K562 (cell line): Measurements from ENCODE around the gene WDR86. TPM values are rescaled to one million over a fixed set of nuclear protein-coding genes. Genes with fewer than 3 reads are reported as not detected.

Source experiments
- ATAC-seq: fragments of 200-7000 bp; cut with Tn5 transposase; 3 replicates; pipeline ENCODE4 v1.9.1; 2020; ENCODE audit warnings: moderate library complexity
- BruUV-seq: library from RNA; stranded (reverse); fragments of 400-500 nt; replicated peaks from 2 replicates; lab custom pipeline; 2021; lab: Mats Ljungman, UMichigan
- CTCF ChIA-PET: fragments of 300-600 bp; formaldehyde crosslinking; extraction: SDS; loops from one replicate; lab custom pipeline; 2021; ENCODE audit warnings: low intra/inter-chr PET ratio; lab: Yijun Ruan, JAX
- POLR2A ChIA-PET: fragments of 300-600, 350-650 bp; sonication (Branson Sonifier 250); formaldehyde crosslinking; extraction: SDS; loops from one replicate; lab custom pipeline; 2021; ENCODE audit warnings: antibody characterized with exemption, inconsistent platforms; lab: Yijun Ruan, JAX
- DNase-seq, 4 experiments: peaks; one replicate each; pipeline versions ENCODE4 v3.0.0 to v3.0.0-alpha.2; 2011 to 2018; ENCODE audit warnings: low spot score in 3 of 4, mixed read lengths in 3 of 4; ENCODE audit errors: extremely low read depth in 1 of 4
- FAIRE-seq: peaks from 2 replicates; lab custom pipeline; 2011; peaks lifted over from hg19 to GRCh38; lab: Jason Lieb, UNC
- H2AFZ ChIP-seq: 2 replicates; pipeline ENCODE4 v1.6.0; 2011; ENCODE audit warnings: low read depth, low read length, control low read depth, inconsistent platforms
- H3K27ac ChIP-seq: fragments of 200-600 bp; 3 replicates; pipeline ENCODE4 v1.8.0; 2011; ENCODE audit warnings: low read depth, mild to moderate bottlenecking, control low read depth, inconsistent platforms, low read length, moderate library complexity, mixed read lengths; ENCODE audit errors: extremely low read depth
- H3K27me3 ChIP-seq, 2 experiments: fragments of 300-600 bp in 1 of 2; 2 replicates in 1 of 2; 3 replicates in 1 of 2; pipeline versions ENCODE4 v1.6.0 to v1.8.0; 2011; ENCODE audit warnings: inconsistent platforms in 2 of 2, low read length in 2 of 2, mild to moderate bottlenecking in 1 of 2, mixed read lengths in 1 of 2, moderate library complexity in 1 of 2; ENCODE audit not compliant: control insufficient read depth in 2 of 2, insufficient read depth in 2 of 2
- H3K36me3 ChIP-seq: fragments of 300-600 bp; 3 replicates; pipeline ENCODE4 v1.8.0; 2011; ENCODE audit warnings: mild to moderate bottlenecking, low read length, inconsistent platforms; ENCODE audit not compliant: control insufficient read depth, insufficient read depth
- H3K4me1 ChIP-seq, 2 experiments: fragments of 200-600 bp in 1 of 2; replicated peaks in 1 of 2; 2 replicates in 1 of 2; 3 replicates in 1 of 2; pipeline versions ENCODE4 v1.5.1 to v1.8.0; 2011; ENCODE audit warnings: inconsistent platforms in 2 of 2, low read length in 2 of 2, mild to moderate bottlenecking in 1 of 2, mixed read lengths in 1 of 2, moderate library complexity in 1 of 2; ENCODE audit not compliant: control insufficient read depth in 2 of 2, insufficient read depth in 2 of 2
- H3K4me2 ChIP-seq: 2 replicates; pipeline ENCODE4 v1.6.1; 2011; ENCODE audit warnings: low read length, control low read depth, inconsistent platforms, mixed read lengths; ENCODE audit not compliant: insufficient read depth
- H3K4me3 ChIP-seq: fragments of 200-600 bp; sonication (generic), shearing (Covaris generic); 2 replicates; pipeline ENCODE4 v1.5.1; 2016; ENCODE audit warnings: control low read depth, inconsistent platforms
- H3K79me2 ChIP-seq: fragments of 200-600 bp; 3 replicates; pipeline ENCODE4 v1.8.0; 2011; ENCODE audit warnings: low read length, inconsistent platforms; ENCODE audit not compliant: control insufficient read depth, insufficient read depth
- H3K9ac ChIP-seq, 2 experiments: 2 replicates each; pipeline versions ENCODE4 v1.6.0 to v1.6.1; 2011; ENCODE audit warnings: low read depth in 2 of 2, low read length in 2 of 2, control low read depth in 1 of 2, inconsistent platforms in 1 of 2, mild to moderate bottlenecking in 1 of 2, mixed read lengths in 1 of 2; ENCODE audit not compliant: insufficient read depth in 1 of 2
- H3K9me1 ChIP-seq: one replicate; pipeline ENCODE4 v1.6.0; 2011; ENCODE audit warnings: inconsistent platforms, mild to moderate bottlenecking, low read length, moderate library complexity; ENCODE audit not compliant: control insufficient read depth, insufficient read depth
- H3K9me3 ChIP-seq: replicated peaks from 2 replicates; pipeline ENCODE4 v1.5.1; 2011; ENCODE audit warnings: low read depth, low read length, inconsistent platforms; ENCODE audit not compliant: control insufficient read depth, insufficient read depth
- H4K20me1 ChIP-seq: replicated peaks from 2 replicates; pipeline ENCODE4 v1.6.1; 2011; ENCODE audit warnings: low read length, inconsistent platforms, mixed read lengths; ENCODE audit not compliant: control insufficient read depth, insufficient read depth
- CHCHD3 ChIP-seq: fragments of 250-450 bp; sonication (Bioruptor Pico); IDR thresholded peaks from 2 replicates; pipeline ENCODE4 v2.1.2; 2022; ENCODE audit warnings: mild to moderate bottlenecking
- HDAC1 ChIP-seq, 2 experiments: fragments of 450-650 bp; IDR thresholded peaks; 2 replicates each; pipeline ENCODE4 v1.6.1; 2016 to 2017; ENCODE audit warnings: inconsistent platforms in 1 of 2, mild to moderate bottlenecking in 1 of 2, moderate library complexity in 1 of 2
- PHF21A ChIP-seq: fragments of 450-650 bp; IDR thresholded peaks from 2 replicates; pipeline ENCODE4 v1.6.1; 2017; ENCODE audit warnings: low read depth, borderline replicate concordance
- SAFB ChIP-seq: fragments of 200-400 bp; formaldehyde crosslinking; IDR thresholded peaks from 2 replicates; pipeline ENCODE4 v1.6.1; 2017; ENCODE audit warnings: low read depth, low read length, borderline replicate concordance
- STAT5B ChIP-seq: fragments of 250-450 bp; sonication (Bioruptor Pico); IDR thresholded peaks from 2 replicates; pipeline ENCODE4 v1.8.0; 2021; ENCODE audit warnings: mild to moderate bottlenecking, inconsistent platforms
- THRAP3 ChIP-seq: fragments of 450-650 bp; IDR thresholded peaks from 2 replicates; pipeline ENCODE4 v1.6.1; 2016; ENCODE audit warnings: mild to moderate bottlenecking, inconsistent platforms, borderline replicate concordance
- WGBS: fragments of 100-300 bp; shearing (Covaris generic); methylation state at CpG from one replicate; pipeline ENCODE4 v1.1.6; 2016; ENCODE audit warnings: low coverage, mixed read lengths; ENCODE audit not compliant: insufficient coverage; ENCODE audit errors: missing lambda C conversion rate; 5-methylcytosine and 5-hydroxymethylcytosine counted together
- in situ Hi-C: fragments of 300-500 bp; cut with MboI; formaldehyde crosslinking; loops from 4 replicates; pipeline ENCODE4 v1.15.0; 2018; ENCODE audit warnings: inconsistent platforms, mixed read lengths
- intact Hi-C: fragments of 100-400 bp; cut with micrococcal nuclease; formaldehyde crosslinking; loops from 2 replicates; pipeline ENCODE4 v1.14.2; 2022
- polyA plus RNA-seq, 8 experiments: library from polyadenylated mRNA; depleted of rRNA in 4 of 8; stranded (reverse) in 5 of 8; unstranded in 3 of 8; fragments of >200 nt; fragmentation: Nextera tagmentation in 2 of 8; fragmentation: Illumina TruSeq in 1 of 8; extraction: Ambion mirVana in 2 of 8; extraction: Trizol in 1 of 8; gene quantifications; 2 replicates each; pipeline versions ENCODE4 v1.2.1 to v1.2.3, GENCODE V29; 2011 to 2014; ENCODE audit warnings: inconsistent platforms in 1 of 8, missing spikeins in 1 of 8
- total RNA-seq, 7 experiments: library from RNA; depleted of rRNA in 6 of 7; stranded (reverse); fragments of >200 nt in 6 of 7; fragmentation: Illumina TruSeq in 2 of 7; extraction: Trizol in 2 of 7; gene quantifications; 2 replicates each; pipeline versions ENCODE4 v1.2.1 to v1.2.3, GENCODE V29; 2011 to 2021; ENCODE audit warnings: low replicate concordance in 1 of 7
- TF ChIP-seq, protein P1 (sequence below), 2 experiments: IDR thresholded peaks; 2 replicates each; pipeline ENCODE4 v1.6.1; 2012; ENCODE audit warnings: improper control_type of control experiment in 2 of 2, low read depth in 2 of 2, low read length in 2 of 2, borderline replicate concordance in 1 of 2

Gene WDR86
- total and polyA plus RNA-seq, 9 of the 15 experiments (the other 6 are each of a cell fraction or from before 2014, with no cell fraction given) = 0.24 TPM; not detected in 8

DNA sequence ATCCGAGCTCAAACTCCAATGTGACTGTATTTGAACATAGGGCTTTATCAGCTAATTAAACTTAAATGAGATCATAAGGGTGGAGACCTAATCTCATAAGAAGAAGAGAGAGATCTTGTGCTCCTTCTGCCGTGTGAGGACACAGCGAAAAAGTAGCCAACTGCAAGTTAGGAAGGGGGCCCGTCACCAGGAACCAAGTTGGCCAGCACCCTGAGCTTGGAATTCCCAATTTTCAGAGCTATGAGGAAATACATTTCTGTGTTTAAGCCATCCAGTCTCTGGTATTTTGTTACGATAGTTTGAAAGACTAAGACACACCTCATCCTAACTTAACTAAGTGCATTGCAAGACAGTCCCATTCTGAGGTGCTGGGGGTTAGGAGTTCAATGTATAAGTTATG lies 14.1 kb upstream of the WDR86 start:
- CTCF ChIA-PET = no interaction called here
- Histone ChIP-seq H3K4me2 (no peak overlapping the region), H3K9me3 (peaks cover 18% of the 10 kb centered on the region), H3K27ac (no peak overlapping the region), H2AFZ (no peak overlapping the region), H3K4me1 (peaks cover 0 to 11% of the 10 kb centered on the region in 2 experiments; a peak in 3 of 5 replicates), H3K79me2 (no peaks in the 10 kb centered on the region), H3K36me3 (no peaks in the 10 kb centered on the region), H3K27me3 (peaks cover 4 to 26% of the 10 kb centered on the region in 2 experiments; a peak in 4 of 5 replicates), H3K4me3 (no peak overlapping the region), H3K9me1 (no peaks in the 10 kb centered on the region), H4K20me1 (no peaks in the 10 kb centered on the region), H3K9ac (no peak overlapping the region)
- WGBS = 17% methylated on average over 5 of the region's 5 CpGs
- intact Hi-C loops (no loop called here), in situ Hi-C loops (no loop called here)
- FAIRE-seq (no peak), DNase-seq (no peak), ATAC-seq (no peak)
- TF ChIP-seq HDAC1 (IDR thresholded peaks at IDR 0.05) = no peak
- no peak for TF ChIP-seq CHCHD3 (CRISPR knock-in tag)
- TF ChIP-seq PHF21A = no peak
- no peak for TF ChIP-seq SAFB
- no peak for TF ChIP-seq THRAP3
- TF ChIP-seq, protein P1, sequence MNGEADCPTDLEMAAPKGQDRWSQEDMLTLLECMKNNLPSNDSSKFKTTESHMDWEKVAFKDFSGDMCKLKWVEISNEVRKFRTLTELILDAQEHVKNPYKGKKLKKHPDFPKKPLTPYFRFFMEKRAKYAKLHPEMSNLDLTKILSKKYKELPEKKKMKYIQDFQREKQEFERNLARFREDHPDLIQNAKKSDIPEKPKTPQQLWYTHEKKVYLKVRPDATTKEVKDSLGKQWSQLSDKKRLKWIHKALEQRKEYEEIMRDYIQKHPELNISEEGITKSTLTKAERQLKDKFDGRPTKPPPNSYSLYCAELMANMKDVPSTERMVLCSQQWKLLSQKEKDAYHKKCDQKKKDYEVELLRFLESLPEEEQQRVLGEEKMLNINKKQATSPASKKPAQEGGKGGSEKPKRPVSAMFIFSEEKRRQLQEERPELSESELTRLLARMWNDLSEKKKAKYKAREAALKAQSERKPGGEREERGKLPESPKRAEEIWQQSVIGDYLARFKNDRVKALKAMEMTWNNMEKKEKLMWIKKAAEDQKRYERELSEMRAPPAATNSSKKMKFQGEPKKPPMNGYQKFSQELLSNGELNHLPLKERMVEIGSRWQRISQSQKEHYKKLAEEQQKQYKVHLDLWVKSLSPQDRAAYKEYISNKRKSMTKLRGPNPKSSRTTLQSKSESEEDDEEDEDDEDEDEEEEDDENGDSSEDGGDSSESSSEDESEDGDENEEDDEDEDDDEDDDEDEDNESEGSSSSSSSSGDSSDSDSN (IDR thresholded peaks at IDR 0.05; ENCODE audit: borderline replicate concordance in 1 of 2, low read depth in 2 of 2, low read length in 2 of 2) = no peak
- TF ChIP-seq STAT5B = no peak
- POLR2A ChIA-PET = interaction anchor here (0.5 to 0.6 kb wide), 3 partner anchors 12 to 599 kb away, joined by 3 to 4 read pairs (median 4); no protein-coding TSS in a partner anchor
- BruUV-seq = no TSS peak
